Endothelial cell of umbilical vein (primary cell): ENCODE measurements around the gene HJV. TPM values are rescaled to one million over a fixed set of nuclear protein-coding genes. Genes with fewer than 3 reads are reported as not detected.
"Not testable (repeated sequence)": the region's sequence is repeated elsewhere in the genome, so short reads cannot be mapped to it uniquely, and the experiment has no call there.

ENCODE experiments used
- BruUV-seq: library from RNA; stranded (reverse); fragments of 400-500 nt; replicated peaks from 2 replicates; lab custom pipeline; 2021; lab: Mats Ljungman, UMichigan
- CTCF ChIA-PET: fragments of 300-600, 350-600 bp; sonication (Branson Sonifier 250); formaldehyde crosslinking; loops from one replicate; lab custom pipeline; 2021; ENCODE audit warnings: antibody characterized with exemption, inconsistent platforms; lab: Charles Lee
- POLR2A ChIA-PET: fragments of 300-600, 350-600 bp; sonication (Branson Sonifier 250); formaldehyde crosslinking; loops from one replicate; lab custom pipeline; 2021; ENCODE audit warnings: antibody characterized with exemption, inconsistent platforms; lab: Charles Lee
- DNase-seq: peaks from one replicate; pipeline ENCODE4 v3.0.0-alpha.2; 2011; ENCODE audit warnings: low read depth, low spot score
- FAIRE-seq: peaks from 2 replicates; lab custom pipeline; 2011; peaks lifted over from hg19 to GRCh38; lab: Jason Lieb, UNC
- H2AFZ ChIP-seq: 2 replicates; pipeline ENCODE4 v1.6.0; 2012; ENCODE audit warnings: low read depth, low read length, control low read depth, inconsistent platforms
- H3K27ac ChIP-seq: 2 replicates; pipeline ENCODE4 v1.5.1; 2011; ENCODE audit warnings: low read depth, mild to moderate bottlenecking, control low read depth, low read length, moderate library complexity; ENCODE audit not compliant: insufficient read depth
- H3K27me3 ChIP-seq, 2 experiments: 2 replicates each; pipeline versions ENCODE4 v1.6.0 to v1.6.1; 2011; ENCODE audit warnings: low read length in 2 of 2, mixed read lengths in 1 of 2; ENCODE audit not compliant: control insufficient read depth in 2 of 2, insufficient read depth in 2 of 2
- H3K36me3 ChIP-seq, 2 experiments: 2 replicates in 1 of 2; 3 replicates in 1 of 2; pipeline ENCODE4 v1.5.1; 2011; ENCODE audit warnings: low read length in 2 of 2, mild to moderate bottlenecking in 1 of 2, moderate library complexity in 1 of 2; ENCODE audit not compliant: control insufficient read depth in 2 of 2, insufficient read depth in 2 of 2; ENCODE audit errors: extremely low read depth in 1 of 2
- H3K4me1 ChIP-seq: 3 replicates; pipeline ENCODE4 v1.5.1; 2011; ENCODE audit warnings: mild to moderate bottlenecking, low read length; ENCODE audit not compliant: control insufficient read depth, insufficient read depth; ENCODE audit errors: extremely low read depth
- H3K4me2 ChIP-seq: 2 replicates; pipeline ENCODE4 v1.6.1; 2011; ENCODE audit warnings: low read length, control low read depth, mixed read lengths; ENCODE audit not compliant: insufficient read depth
- H3K4me3 ChIP-seq, 3 experiments: fragments of 200-600 bp in 1 of 3; sonication (generic), shearing (Covaris generic) in 1 of 3; replicated peaks in 1 of 3; 2 replicates each; pipeline ENCODE4 v1.5.1; 2011 to 2016; ENCODE audit warnings: control low read depth in 3 of 3, low read length in 3 of 3, mild to moderate bottlenecking in 2 of 3, inconsistent platforms in 1 of 3, low read depth in 1 of 3, moderate library complexity in 1 of 3; ENCODE audit not compliant: insufficient read depth in 1 of 3
- H3K79me2 ChIP-seq: 2 replicates; pipeline ENCODE4 v1.6.0; 2012; ENCODE audit warnings: low read length, inconsistent platforms; ENCODE audit not compliant: control insufficient read depth, insufficient read depth
- H3K9ac ChIP-seq: replicated peaks from 2 replicates; pipeline ENCODE3; 2011; ENCODE audit warnings: low read length, control low read depth; ENCODE audit not compliant: insufficient read depth; ENCODE audit errors: extremely low read depth
- H3K9me1 ChIP-seq: replicated peaks from 3 replicates; pipeline ENCODE4 v1.6.0; 2011; ENCODE audit warnings: mild to moderate bottlenecking, low read length; ENCODE audit not compliant: control insufficient read depth, insufficient read depth; ENCODE audit errors: extremely low read depth
- H3K9me3 ChIP-seq: replicated peaks from 2 replicates; pipeline ENCODE4 v1.5.1; 2012; ENCODE audit warnings: low read length, inconsistent platforms; ENCODE audit not compliant: control insufficient read depth, insufficient read depth
- H4K20me1 ChIP-seq: replicated peaks from 2 replicates; pipeline ENCODE3; 2011; ENCODE audit warnings: mild to moderate bottlenecking, low read length; ENCODE audit not compliant: control insufficient read depth, insufficient read depth; ENCODE audit errors: extremely low read depth
- dilution Hi-C: fragments of 300-500 bp; cut with MboI; formaldehyde crosslinking; loops from one replicate; pipeline ENCODE4 v1.15.0; 2019; ENCODE audit warnings: low sequenced_read_pairs; ENCODE audit not compliant: extremely low pct_ligation_motif_present
- intact Hi-C: fragments of 100-400 bp; cut with micrococcal nuclease; formaldehyde crosslinking; loops from one replicate; pipeline ENCODE4 v1.10.0; 2022
- polyA plus RNA-seq, 4 experiments: library from polyadenylated mRNA; depleted of rRNA in 3 of 4; stranded (reverse) in 3 of 4; unstranded in 1 of 4; fragments of >200 nt; gene quantifications; 2 replicates each; pipeline versions ENCODE4 v1.2.1 to v1.2.3, GENCODE V29; 2011 to 2012; ENCODE audit warnings: missing spikeins in 1 of 4
- total RNA-seq: library from RNA; stranded (reverse); gene quantifications from 2 replicates; pipeline ENCODE4 v1.2.3, GENCODE V29; 2021

The HJV gene
- total and polyA plus RNA-seq, 2 donors (not counting 3 experiments of a cell fraction or from before 2014, with no cell fraction given), result not detected

GRCh38 chr1:146050652-146050963 lies 29.1 kb upstream of the HJV start:
- H3K4me3 ChIP-seq, H3K4me1 ChIP-seq, H3K4me2 ChIP-seq, BruUV-seq, H3K27ac ChIP-seq, FAIRE-seq, DNase-seq, H3K9me3 ChIP-seq, H4K20me1 ChIP-seq, dilution Hi-C loops, CTCF ChIA-PET, H3K27me3 ChIP-seq, H3K36me3 ChIP-seq, H2AFZ ChIP-seq, H3K79me2 ChIP-seq, intact Hi-C loops, H3K9me1 ChIP-seq, H3K9ac ChIP-seq: not testable (repeated sequence)
- POLR2A ChIA-PET, result interaction anchor here (0.6 to 3.0 kb wide), 4 partner anchors 8 to 205 kb away, joined by 3 to 83 read pairs (median 8); partner anchors contain the start of gene NUDT17

GRCh38 chr1:146049866-146050651 lies 28.5 kb upstream of the HJV start:
- H2AFZ ChIP-seq, H3K27me3 ChIP-seq, CTCF ChIA-PET, FAIRE-seq, BruUV-seq, H3K9me3 ChIP-seq, H3K4me1 ChIP-seq, H3K9me1 ChIP-seq, H3K4me3 ChIP-seq, H3K9ac ChIP-seq, H3K4me2 ChIP-seq, intact Hi-C loops, H3K36me3 ChIP-seq, H4K20me1 ChIP-seq, H3K79me2 ChIP-seq, dilution Hi-C loops, H3K27ac ChIP-seq, DNase-seq: not testable (repeated sequence)
- POLR2A ChIA-PET, result interaction anchor here (0.8 to 3.0 kb wide), 2 partner anchors 13 to 205 kb away, joined by 3 to 83 read pairs; partner anchors contain the start of gene NUDT17
